Measurements from ENCODE around the gene BTK.

The BTK gene

GRCh38 chrX:101416691-101417090 is 30.7 kb upstream of the BTK start:
- H3K27me3 ChIP-seq (ENCODE audit: low read length): no peaks in the 10 kb centered on the region
- no peak overlapping the region for H3K4me2 ChIP-seq (ENCODE audit: low read depth, low read length, poor library complexity, severe bottlenecking)
- H3K36me3 ChIP-seq (ENCODE audit: low read length): no peaks in the 10 kb centered on the region
- no peak overlapping the region for H2AFZ ChIP-seq (ENCODE audit: low read depth, low read length, severe bottlenecking)
- no peaks in the 10 kb centered on the region for H3K9me3 ChIP-seq (ENCODE audit: insufficient read depth, low read length)
- peaks cover 9% of the 10 kb centered on the region for H3K79me2 ChIP-seq (ENCODE audit: insufficient read depth, low read length)
- no peak overlapping the region for H3K4me3 ChIP-seq (ENCODE audit: insufficient read depth, low read length, poor library complexity, severe bottlenecking)
- no peaks in the 10 kb centered on the region for H3K9me2 ChIP-seq (replicated peaks; ENCODE audit: insufficient read depth, low read length)
- H4K20me1 ChIP-seq (ENCODE audit: low read depth, low read length): no peaks in the 10 kb centered on the region
- no peak for TF ChIP-seq EZH2phosphoT487 (conservative IDR thresholded peaks at IDR 0.05; ENCODE audit: low read length)
- TF ChIP-seq CTCF (IDR thresholded peaks at IDR 0.05; ENCODE audit: insufficient read depth, low read length, poor library complexity, severe bottlenecking): no peak
- no peak overlapping the region for H3K9ac ChIP-seq (ENCODE audit: low read length)
- no peak overlapping the region for H3K27ac ChIP-seq (ENCODE audit: low read depth, low read length)
- no peaks in the 10 kb centered on the region; the same call in 1 of the 2 replicates for H3F3A ChIP-seq (ENCODE audit: insufficient read depth)

- Histone ChIP-seq H3K4me3 (ENCODE audit: insufficient read depth, low read length, poor library complexity, severe bottlenecking) (no peak overlapping the region), H3K27me3 (ENCODE audit: low read length) (no peaks in the 10 kb centered on the region), H3K4me2 (ENCODE audit: low read depth, low read length, poor library complexity, severe bottlenecking) (no peak overlapping the region), H4K20me1 (ENCODE audit: low read depth, low read length) (no peaks in the 10 kb centered on the region), H3K27ac (ENCODE audit: low read depth, low read length) (no peak overlapping the region), H3K79me2 (ENCODE audit: insufficient read depth, low read length) (peaks cover 19% of the 10 kb centered on the region), H3K9ac (ENCODE audit: low read length) (no peak overlapping the region), H3F3A (ENCODE audit: insufficient read depth) (no peaks in the 10 kb centered on the region; the same call in 1 of the 2 replicates), H3K9me3 (ENCODE audit: insufficient read depth, low read length) (no peaks in the 10 kb centered on the region), H3K36me3 (ENCODE audit: low read length) (no peaks in the 10 kb centered on the region), H3K9me2 (replicated peaks; ENCODE audit: insufficient read depth, low read length) (no peaks in the 10 kb centered on the region), H2AFZ (ENCODE audit: low read depth, low read length, severe bottlenecking) (no peak overlapping the region)
- no peak for TF ChIP-seq CTCF (IDR thresholded peaks at IDR 0.05; ENCODE audit: insufficient read depth, low read length, poor library complexity, severe bottlenecking)
- TF ChIP-seq EZH2phosphoT487 (conservative IDR thresholded peaks at IDR 0.05; ENCODE audit: low read length): no peak
Observed at GRCh38 chrX:101415180-101416145, 29.5 kb upstream of the BTK start.

- TF ChIP-seq EZH2phosphoT487 (conservative IDR thresholded peaks at IDR 0.05; ENCODE audit: low read length) (no peak), CTCF (IDR thresholded peaks at IDR 0.05; ENCODE audit: insufficient read depth, low read length, poor library complexity, severe bottlenecking) (no peak)
- Histone ChIP-seq H3K9me2 (replicated peaks; ENCODE audit: insufficient read depth, low read length) (no peaks in the 10 kb centered on the region), H3F3A (ENCODE audit: insufficient read depth) (no peaks in the 10 kb centered on the region; the same call in 1 of the 2 replicates), H4K20me1 (ENCODE audit: low read depth, low read length) (no peaks in the 10 kb centered on the region), H3K36me3 (ENCODE audit: low read length) (no peaks in the 10 kb centered on the region), H3K4me2 (ENCODE audit: low read depth, low read length, poor library complexity, severe bottlenecking) (no peak overlapping the region), H3K27me3 (ENCODE audit: low read length) (no peaks in the 10 kb centered on the region), H2AFZ (ENCODE audit: low read depth, low read length, severe bottlenecking) (no peak overlapping the region), H3K9me3 (ENCODE audit: insufficient read depth, low read length) (no peaks in the 10 kb centered on the region), H3K9ac (ENCODE audit: low read length) (no peak overlapping the region), H3K4me3 (ENCODE audit: insufficient read depth, low read length, poor library complexity, severe bottlenecking) (no peak overlapping the region), H3K79me2 (ENCODE audit: insufficient read depth, low read length) (peaks cover 46% of the 10 kb centered on the region), H3K27ac (ENCODE audit: low read depth, low read length) (no peak overlapping the region)
Observed at GRCh38 chrX:101411984-101412383, 26.0 kb upstream of the BTK start.

All from SU-DHL-6 (cell line).